Left lung (tissue), 10 donors: ENCODE measurements around the gene MAP4. TPM values are rescaled to one million over a fixed set of nuclear protein-coding genes. Genes with fewer than 3 reads are reported as not detected.

Source experiments
- ATAC-seq: fragments of 200-7000 bp; cut with Tn5 transposase; one replicate; pipeline ENCODE4 v1.9.1; 2020; ENCODE audit warnings: moderate library complexity
- DNase-seq, 4 donors: peaks; one replicate each; pipeline ENCODE4 v3.0.0-alpha.2; 2013 to 2020
- H3K27ac ChIP-seq, 2 donors: fragments of 200-600 bp; sonication (generic) in 1 of 2; one replicate each; pipeline versions ENCODE4 v1.5.0 to v1.8.0; 2020 to 2021
- H3K27me3 ChIP-seq, 2 donors: fragments of 200-600 bp; sonication (generic) in 1 of 2; one replicate each; pipeline versions ENCODE4 v1.5.0 to v1.8.0; 2020 to 2021
- H3K36me3 ChIP-seq, 2 donors: fragments of 200-600 bp; sonication (generic) in 1 of 2; one replicate each; pipeline versions ENCODE4 v1.5.0 to v1.8.0; 2020 to 2021
- H3K4me1 ChIP-seq, 2 donors: fragments of 200-600 bp; one replicate each; pipeline ENCODE4 v1.8.0; 2021
- H3K4me3 ChIP-seq, 2 donors: fragments of 200-600 bp; sonication (generic) in 1 of 2; one replicate each; pipeline versions ENCODE4 v1.5.0 to v1.8.0; 2020 to 2021; ENCODE audit warnings: mild to moderate bottlenecking in 1 of 2
- H3K9me3 ChIP-seq, 2 donors: fragments of 200-600 bp; sonication (generic) in 1 of 2; one replicate each; pipeline versions ENCODE4 v1.5.0 to v1.8.0; 2020 to 2021
- intact Hi-C, 2 donors: fragments of 100-400 bp; cut with DNase I; formaldehyde crosslinking; loops; one replicate each; pipeline versions ENCODE4 v1.11.2 to v1.14.2; 2022
- polyA plus RNA-seq, 6 donors: library from polyadenylated mRNA; unstranded; fragments of 120-200 nt; gene quantifications; one replicate each; pipeline ENCODE4 v1.2.1, GENCODE V29; 2013; ENCODE audit not compliant: insufficient read length in 6 of 6
- total RNA-seq, 2 donors: library from RNA; stranded (reverse); fragmentation: NEBNext Ultra II Directional; extraction: Animal tissue kit (Norgen Biotek cat#: 25700); gene quantifications; one replicate each; pipeline ENCODE4 v1.2.1, GENCODE V29; 2021
- TF ChIP-seq, protein P1 (sequence below), 2 donors: fragments of 200-600 bp; sonication (generic) in 1 of 2; IDR thresholded peaks; one replicate each; pipeline versions ENCODE4 v1.5.0 to v1.8.0; 2021; ENCODE audit warnings: antibody characterized with exemption in 2 of 2
- donor health status: DM: no; HTN: yes; CAD: no.
- donor health status: DM: no; HTN: no; CAD: no.

MAP4 gene
- total and polyA plus RNA-seq, 8 donors = 165 to 216 (median 177) TPM

DNA sequence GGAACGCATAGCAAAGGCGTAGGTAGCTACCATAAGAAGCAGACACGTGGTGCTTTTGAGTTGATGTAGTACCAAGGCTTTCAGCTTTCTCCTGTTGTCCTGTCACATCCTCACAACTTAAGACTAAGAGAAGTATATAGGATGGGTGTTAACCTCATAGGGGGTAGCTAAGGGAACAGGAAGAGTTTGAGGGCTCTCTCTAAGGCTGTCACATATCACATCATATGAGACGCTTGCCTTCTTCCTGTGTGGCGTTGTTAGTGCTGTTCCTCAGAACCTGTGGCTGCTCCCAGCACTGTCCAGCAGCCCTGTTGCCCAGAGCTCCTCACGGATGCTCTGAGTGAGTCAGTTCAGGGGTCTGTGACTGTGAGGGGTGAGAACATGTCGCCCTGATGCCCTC lies 198.6 kb downstream of the MAP4 start:
- H3K36me3 ChIP-seq = peaks cover 0 to 61% of the 10 kb centered on the region in 2 donors
- DNase-seq (no peak), ATAC-seq (no peak)
- TF ChIP-seq, protein P1, sequence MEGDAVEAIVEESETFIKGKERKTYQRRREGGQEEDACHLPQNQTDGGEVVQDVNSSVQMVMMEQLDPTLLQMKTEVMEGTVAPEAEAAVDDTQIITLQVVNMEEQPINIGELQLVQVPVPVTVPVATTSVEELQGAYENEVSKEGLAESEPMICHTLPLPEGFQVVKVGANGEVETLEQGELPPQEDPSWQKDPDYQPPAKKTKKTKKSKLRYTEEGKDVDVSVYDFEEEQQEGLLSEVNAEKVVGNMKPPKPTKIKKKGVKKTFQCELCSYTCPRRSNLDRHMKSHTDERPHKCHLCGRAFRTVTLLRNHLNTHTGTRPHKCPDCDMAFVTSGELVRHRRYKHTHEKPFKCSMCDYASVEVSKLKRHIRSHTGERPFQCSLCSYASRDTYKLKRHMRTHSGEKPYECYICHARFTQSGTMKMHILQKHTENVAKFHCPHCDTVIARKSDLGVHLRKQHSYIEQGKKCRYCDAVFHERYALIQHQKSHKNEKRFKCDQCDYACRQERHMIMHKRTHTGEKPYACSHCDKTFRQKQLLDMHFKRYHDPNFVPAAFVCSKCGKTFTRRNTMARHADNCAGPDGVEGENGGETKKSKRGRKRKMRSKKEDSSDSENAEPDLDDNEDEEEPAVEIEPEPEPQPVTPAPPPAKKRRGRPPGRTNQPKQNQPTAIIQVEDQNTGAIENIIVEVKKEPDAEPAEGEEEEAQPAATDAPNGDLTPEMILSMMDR (IDR thresholded peaks at IDR 0.05) = no peak
- no peaks in the 10 kb centered on the region for H3K4me1 ChIP-seq
- H3K27me3 ChIP-seq = no peaks in the 10 kb centered on the region
- no peak overlapping the region for H3K27ac ChIP-seq
- intact Hi-C loops = no loop called here
- H3K4me3 ChIP-seq = no peak overlapping the region
- H3K9me3 ChIP-seq = no peaks in the 10 kb centered on the region

DNA sequence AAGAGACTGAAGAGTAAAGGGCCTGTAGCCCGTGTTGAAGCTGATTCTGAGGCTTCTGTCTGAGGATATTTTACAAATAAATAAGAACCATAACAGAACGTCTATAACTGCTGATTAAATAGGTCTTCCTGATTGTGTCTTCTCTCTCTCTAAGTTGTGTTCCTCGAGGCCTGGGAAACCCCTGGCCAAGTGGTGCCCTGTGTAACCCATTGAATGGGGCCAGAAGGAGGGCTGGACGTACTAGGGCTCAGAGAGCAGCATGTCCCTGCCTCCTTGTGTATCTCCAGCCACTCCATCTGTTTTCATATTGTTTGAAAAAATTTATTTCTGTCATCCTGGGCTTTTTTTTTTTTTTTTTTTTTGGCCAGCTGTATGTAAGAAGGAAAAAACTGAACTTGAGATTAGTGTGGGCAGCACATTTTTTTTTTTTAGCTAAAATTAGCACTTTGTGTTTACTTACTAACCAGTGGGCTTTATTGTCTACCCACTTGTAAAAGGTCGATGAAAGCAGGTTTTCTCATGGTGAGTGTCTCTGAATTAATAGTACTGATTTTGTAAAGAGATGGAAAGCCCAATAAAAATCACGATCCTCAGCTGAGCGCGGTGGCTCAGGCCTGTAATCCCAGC lies 202.6 kb downstream of the MAP4 start:
- Histone ChIP-seq H3K27me3 (no peaks in the 10 kb centered on the region), H3K27ac (no peak overlapping the region), H3K9me3 (no peaks in the 10 kb centered on the region), H3K4me3 (no peak overlapping the region), H3K36me3 (peaks cover 0 to 70% of the 10 kb centered on the region in 2 donors), H3K4me1 (no peaks in the 10 kb centered on the region)
- intact Hi-C loops = no loop called here
- ATAC-seq (no peak), DNase-seq (no peak)
- TF ChIP-seq, protein P1 (IDR thresholded peaks at IDR 0.05) = no peak

DNA sequence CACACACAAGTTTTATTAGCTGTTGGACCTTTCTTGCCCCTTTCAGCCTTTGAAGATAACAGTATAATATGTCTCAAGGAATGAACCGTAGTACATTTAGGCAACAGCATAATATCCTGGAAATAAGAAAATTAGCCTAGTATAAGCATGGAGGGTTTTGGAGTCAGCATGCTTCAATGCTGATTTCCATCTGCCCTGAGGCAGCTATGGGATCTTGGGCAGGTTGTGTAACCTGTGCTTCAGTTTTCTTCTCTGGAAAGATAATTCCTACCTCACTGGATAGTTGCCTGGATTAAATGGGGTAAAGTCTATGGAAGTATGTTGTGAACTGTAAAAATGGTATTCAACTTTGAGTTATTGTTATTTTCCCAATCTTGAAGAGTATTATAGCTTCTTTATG lies 211.6 kb downstream of the MAP4 start:
- ATAC-seq (no peak), DNase-seq (no peak)
- H3K27me3 ChIP-seq = no peaks in the 10 kb centered on the region
- H3K36me3 ChIP-seq = peaks cover 0 to 41% of the 10 kb centered on the region in 2 donors
- intact Hi-C loops = no loop called here
- H3K4me1 ChIP-seq = peaks cover 0 to 20% of the 10 kb centered on the region in 2 donors
- H3K4me3 ChIP-seq = no peak overlapping the region
- TF ChIP-seq, protein P1 (IDR thresholded peaks at IDR 0.05) = no peak
- H3K27ac ChIP-seq = no peak overlapping the region
- H3K9me3 ChIP-seq = no peaks in the 10 kb centered on the region

DNA sequence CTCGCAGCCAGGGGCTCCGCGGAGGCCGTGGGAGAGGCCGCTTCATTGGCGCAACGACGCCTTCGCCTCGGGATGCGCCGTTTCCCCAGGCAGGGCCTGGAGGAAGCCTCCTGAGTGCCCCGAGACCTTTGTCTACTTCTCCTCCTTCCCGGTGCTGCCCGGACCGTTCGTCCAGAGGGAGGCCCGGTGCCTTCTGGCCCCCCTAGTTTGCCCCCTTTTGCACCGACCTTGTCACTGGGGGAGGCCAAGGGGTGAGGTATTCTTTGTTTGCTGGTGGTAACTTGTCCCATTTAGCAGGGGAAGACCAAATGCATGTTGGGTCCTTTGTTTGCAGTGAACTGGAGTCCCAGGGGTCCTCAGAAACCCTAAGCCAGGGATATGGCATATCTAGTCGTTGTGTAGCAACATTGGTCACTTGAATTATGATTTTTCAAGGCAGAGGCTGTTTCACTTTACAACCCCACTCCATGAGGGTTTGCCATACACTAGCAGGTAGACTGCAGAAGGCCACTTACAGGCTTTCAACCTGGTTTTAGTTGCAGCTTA lies 212.7 kb downstream of the MAP4 start:
- H3K27ac ChIP-seq = peak overlapping the region; percentile 95
- TF ChIP-seq, protein P1 (IDR thresholded peaks at IDR 0.05) = no peak
- DNase-seq (no peak), ATAC-seq (no peak)
- H3K36me3 ChIP-seq = peaks cover 0 to 32% of the 10 kb centered on the region in 2 donors
- H3K27me3 ChIP-seq = no peaks in the 10 kb centered on the region
- H3K9me3 ChIP-seq = no peaks in the 10 kb centered on the region
- peaks cover 0 to 20% of the 10 kb centered on the region in 2 donors for H3K4me1 ChIP-seq
- intact Hi-C loops = no loop called here
- H3K4me3 ChIP-seq = peak overlapping the region; percentile 69 to 70

DNA sequence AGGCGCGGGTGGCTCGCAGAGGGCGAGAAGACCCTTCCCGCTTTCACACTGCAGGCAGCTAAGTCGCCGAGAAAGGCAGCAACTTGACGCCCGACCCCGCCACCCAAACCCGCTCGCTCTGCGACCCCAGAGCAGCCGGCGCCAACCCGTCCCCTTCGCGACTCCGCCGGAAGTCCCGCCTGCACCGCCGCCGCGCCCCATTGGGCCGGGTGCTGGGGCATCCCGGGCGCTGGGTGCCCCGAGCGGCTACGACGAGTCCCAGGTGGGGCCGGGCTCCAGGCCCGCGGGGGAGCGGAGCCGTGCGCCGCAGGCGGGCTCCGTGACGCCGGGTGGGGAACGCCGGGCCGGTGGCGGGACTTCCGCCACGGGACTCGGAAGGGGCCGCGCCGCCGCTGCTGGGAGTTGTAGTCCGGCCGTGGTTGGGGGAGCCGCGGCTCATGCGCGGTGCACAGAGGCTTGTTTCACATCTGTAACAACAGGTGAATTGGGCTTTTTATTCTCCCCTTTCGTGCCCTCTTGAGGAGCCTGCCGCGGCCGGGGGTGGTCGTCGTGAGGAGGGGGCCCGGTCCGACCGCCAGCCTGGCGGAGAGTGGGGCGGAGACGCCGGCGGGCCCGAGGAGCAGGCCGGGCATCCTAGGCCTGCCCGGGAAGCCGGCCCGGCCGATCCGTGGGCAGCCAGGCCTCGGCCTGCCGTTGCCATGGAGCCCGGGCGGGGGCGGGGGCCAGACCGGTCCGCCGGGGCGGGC lies 213.3 kb downstream of the MAP4 start, which contains the start of gene DHX30:
Gene DHX30, plus strand, starts transcription at position 405 of the 746 bp plus-strand sequence. CDS start 7,546 bp downstream, outside the sequence.
- ATAC-seq = peak; percentile 93
- Histone ChIP-seq H3K36me3 (peaks cover 0 to 26% of the 10 kb centered on the region in 2 donors), H3K9me3 (no peaks in the 10 kb centered on the region), H3K27ac (peak within 1 kb of the TSS; percentile 95), H3K27me3 (no peaks in the 10 kb centered on the region), H3K4me3 (peak within 1 kb of the TSS; percentile 69 to 70), H3K4me1 (peaks cover 0 to 20% of the 10 kb centered on the region in 2 donors)
- intact Hi-C loops = no loop called here
- peak; percentile 85 to 99 (median 90) for DNase-seq
- TF ChIP-seq, protein P1 (IDR thresholded peaks at IDR 0.05) = no peak
